T-cell (primary cell): Measurements from ENCODE around the gene MDH1. TPM values are rescaled to one million over a fixed set of nuclear protein-coding genes. Genes with fewer than 3 reads are reported as not detected.
"Not testable (repeated sequence)": the region's sequence is repeated elsewhere in the genome, so short reads cannot be mapped to it uniquely, and the experiment has no call there.

Experiments
- ATAC-seq, 4 experiments: fragments of 200-7000 bp in 3 of 4; fragments of 150-1000 bp in 1 of 4; cut with Tn5 transposase; replicated peaks in 1 of 4; 1 replicate in 3 of 4; 2 replicates in 1 of 4; pipeline ENCODE4 v1.10.0; 2021; ENCODE audit warnings: moderate library complexity in 3 of 4, mild to moderate bottlenecking in 2 of 4, moderate number of reproducible peaks in 1 of 4
- CTCF ChIA-PET, 2 donors: fragments of 300-600 bp; sonication (Branson Sonifier 250); formaldehyde crosslinking; loops; one replicate each; lab custom pipeline; 2022; ENCODE audit warnings: antibody characterized with exemption in 2 of 2; lab: Charles Lee
- POLR2A ChIA-PET, 2 donors: fragments of 300-600 bp; sonication (Branson Sonifier 250); formaldehyde crosslinking; loops; one replicate each; lab custom pipeline; 2022; ENCODE audit warnings: antibody characterized with exemption in 2 of 2; lab: Charles Lee
- DNase-seq, 35 experiments: peaks; one replicate each; pipeline versions ENCODE4 v3.0.0 to v3.0.0-alpha.2; 2013 to 2023
- H3K27ac ChIP-seq: one replicate; pipeline ENCODE4 v1.5.1; 2013; ENCODE audit warnings: low read length
- H3K27me3 ChIP-seq, 2 experiments: replicated peaks in 1 of 2; 1 replicate in 1 of 2; 2 replicates in 1 of 2; pipeline versions ENCODE4 v1.6.1 to v1.7.0; 2013; ENCODE audit warnings: low read length in 1 of 2, mixed read lengths in 1 of 2; ENCODE audit not compliant: control insufficient read depth in 2 of 2, insufficient read depth in 2 of 2; ENCODE audit errors: extremely low read depth in 1 of 2
- H3K36me3 ChIP-seq, 2 donors: 1 replicate in 1 of 2; 2 replicates in 1 of 2; pipeline versions ENCODE4 v1.6.1 to v1.7.0; 2013; ENCODE audit warnings: low read length in 1 of 2; ENCODE audit not compliant: control insufficient read depth in 2 of 2, insufficient read depth in 1 of 2; ENCODE audit errors: extremely low read depth in 1 of 2
- H3K4me1 ChIP-seq, 2 experiments: 1 replicate in 1 of 2; 2 replicates in 1 of 2; pipeline versions ENCODE4 v1.6.1 to v1.7.0; 2013; ENCODE audit warnings: low read length in 2 of 2, mixed read lengths in 1 of 2; ENCODE audit not compliant: insufficient read depth in 2 of 2, control insufficient read depth in 1 of 2; ENCODE audit errors: extremely low read depth in 1 of 2
- H3K4me3 ChIP-seq, 2 donors: 1 replicate in 1 of 2; 2 replicates in 1 of 2; pipeline versions ENCODE4 v1.5.1 to v1.7.0; 2013; ENCODE audit warnings: mild to moderate bottlenecking in 2 of 2, low read length in 1 of 2, moderate library complexity in 1 of 2; ENCODE audit not compliant: control insufficient read depth in 1 of 2; ENCODE audit errors: extremely low read depth in 1 of 2
- H3K9me3 ChIP-seq: 2 replicates; pipeline ENCODE4 v1.7.0; 2013
- H3K27ac Mint-ChIP-seq, 2 donors: one replicate each; pipeline ENCODE4 v1.8.0; 2020 to 2021; ENCODE audit warnings: mild to moderate bottlenecking in 2 of 2, mixed read lengths in 2 of 2
- H3K27me3 Mint-ChIP-seq, 2 donors: one replicate each; pipeline ENCODE4 v1.8.0; 2021 to 2022; ENCODE audit warnings: mixed read lengths in 2 of 2
- H3K36me3 Mint-ChIP-seq: one replicate; pipeline ENCODE4 v1.8.0; 2021; ENCODE audit warnings: mixed read lengths
- H3K4me1 Mint-ChIP-seq, 3 donors: one replicate each; pipeline ENCODE4 v1.8.0; 2020 to 2022; ENCODE audit warnings: mixed read lengths in 3 of 3, mild to moderate bottlenecking in 1 of 3
- H3K4me3 Mint-ChIP-seq, 3 donors: one replicate each; pipeline ENCODE4 v1.8.0; 2020 to 2022; ENCODE audit warnings: mild to moderate bottlenecking in 3 of 3, mixed read lengths in 3 of 3, moderate library complexity in 3 of 3
- H3K9me3 Mint-ChIP-seq, 3 donors: one replicate each; pipeline ENCODE4 v1.8.0; 2020 to 2022; ENCODE audit warnings: mixed read lengths in 3 of 3
- WGBS: methylation state at CpG from one replicate; pipeline ENCODE4 v1.1.5; 2013; ENCODE audit warnings: missing lambda C conversion rate; ENCODE audit not compliant: insufficient coverage; 5-methylcytosine and 5-hydroxymethylcytosine counted together
- total RNA-seq, 35 experiments: library from RNA in 6 of 35; stranded (reverse) in 6 of 35; fragments of 120-200 nt in 1 of 35; gene quantifications; one replicate each; pipeline versions ENCODE4 v1.2.1 to v1.2.4 and lab custom pipeline; 2013 to 2026

MDH1 gene
- total RNA-seq, 5 donors from 2014 or later (not counting 1 experiment from before 2014, with no cell fraction given): 78.9 to 96.3 (median 87.3) TPM

DNA sequence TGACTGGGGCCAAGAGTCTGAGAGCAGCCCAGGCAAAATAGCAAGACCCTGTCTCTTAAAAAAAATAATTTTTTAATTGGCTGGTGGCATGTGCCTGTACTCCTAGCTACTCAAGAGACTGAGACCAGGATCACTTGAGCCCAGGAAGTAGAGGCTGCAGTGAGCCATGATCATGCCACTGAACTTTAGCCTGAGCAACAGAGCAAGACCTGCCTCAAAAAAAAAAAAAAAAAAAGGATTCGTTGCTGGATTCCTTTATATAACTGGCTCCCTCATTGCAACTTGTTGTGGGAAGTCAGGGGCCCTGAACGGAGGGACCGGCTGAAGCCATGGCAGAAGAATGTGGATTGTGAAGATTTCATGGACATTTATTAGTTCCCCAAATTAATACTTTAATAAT, 15.7 kb upstream of the MDH1 start:
- H3K36me3 ChIP-seq, H3K27me3 Mint-ChIP-seq, POLR2A ChIA-PET, ATAC-seq, DNase-seq, H3K4me3 ChIP-seq, H3K4me1 Mint-ChIP-seq, H3K9me3 ChIP-seq, H3K4me3 Mint-ChIP-seq, H3K27ac ChIP-seq, H3K4me1 ChIP-seq, H3K27me3 ChIP-seq, H3K27ac Mint-ChIP-seq: not testable (repeated sequence)
- Mint-ChIP-seq H3K9me3 (peaks cover 14 to 27% (median 19%) of the 10 kb centered on the region in 3 donors), H3K36me3 (peaks cover 33% of the 10 kb centered on the region)
- CTCF ChIA-PET: interaction anchor here in 1 of 2 donors (0.7 kb wide), 1 partner anchor 79 kb away, joined by 3 read pairs; no protein-coding TSS in a partner anchor
- WGBS: no CpG with 5 or more reads among the region's 3 CpGs

- H3K36me3 ChIP-seq, H3K9me3 ChIP-seq, H3K4me3 ChIP-seq, DNase-seq, POLR2A ChIA-PET, H3K27me3 Mint-ChIP-seq, H3K4me1 ChIP-seq, H3K27ac Mint-ChIP-seq, H3K4me3 Mint-ChIP-seq, ATAC-seq, H3K27me3 ChIP-seq, CTCF ChIA-PET, H3K27ac ChIP-seq: not testable (repeated sequence)
- H3K36me3 Mint-ChIP-seq: peaks cover 32% of the 10 kb centered on the region
- WGBS: 91% methylated on average over 2 of the region's 13 CpGs
- peaks cover 8 to 19% (median 14%) of the 10 kb centered on the region in 3 donors for H3K9me3 Mint-ChIP-seq
- peaks cover 3 to 13% (median 8%) of the 10 kb centered on the region in 3 donors for H3K4me1 Mint-ChIP-seq
These were observed 14.9 kb upstream of the MDH1 start for GRCh38 chr2:63573726-63574345.

DNA sequence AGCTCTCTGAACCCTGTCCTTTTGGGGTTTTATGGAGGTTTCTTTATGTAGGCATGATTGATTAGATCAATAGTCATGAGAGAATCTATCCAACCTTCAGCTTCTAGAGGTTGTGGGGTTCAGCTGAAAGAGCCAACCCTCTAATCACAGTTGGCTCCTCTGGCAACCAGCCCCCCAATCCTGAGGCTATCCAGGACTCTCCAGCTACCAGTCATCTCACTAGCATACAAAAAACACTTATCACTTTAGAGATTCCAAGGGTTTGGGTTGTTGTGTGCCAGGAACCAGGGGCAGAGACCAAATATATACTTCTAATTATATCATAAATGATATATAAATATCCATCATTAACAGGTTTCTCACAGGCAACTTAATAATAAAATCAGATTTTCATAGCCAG, 12.2 kb upstream of the MDH1 start:
- ATAC-seq: no peak
- Histone ChIP-seq H3K4me1 (no peaks in the 10 kb centered on the region), H3K36me3 (no peaks in the 10 kb centered on the region), H3K27ac (no peak overlapping the region), H3K27me3 (no peaks in the 10 kb centered on the region), H3K9me3 (no peaks in the 10 kb centered on the region), H3K4me3 (no peak overlapping the region)
- Mint-ChIP-seq H3K36me3 (peaks cover 17% of the 10 kb centered on the region), H3K27me3 (no peaks in the 10 kb centered on the region), H3K4me1 (peaks cover 5 to 13% (median 9%) of the 10 kb centered on the region in 3 donors), H3K4me3 (no peak overlapping the region), H3K27ac (no peak overlapping the region), H3K9me3 (peaks cover 3 to 8% (median 7%) of the 10 kb centered on the region in 3 donors)
- no peak for DNase-seq
- CTCF ChIA-PET: interaction anchor here in 1 of 2 donors (0.6 kb wide), 1 partner anchor 292 kb away, joined by 5 read pairs; no protein-coding TSS in a partner anchor
- POLR2A ChIA-PET: no interaction called here

GRCh38 chr2:63578767-63579166, 10.0 kb upstream of the MDH1 start:
- ATAC-seq: no peak
- peaks cover 9 to 13% (median 13%) of the 10 kb centered on the region in 3 donors for H3K4me1 Mint-ChIP-seq
- CTCF ChIA-PET: no interaction called here
- H3K36me3 ChIP-seq: no peaks in the 10 kb centered on the region
- no peaks in the 10 kb centered on the region for H3K27me3 Mint-ChIP-seq
- H3K9me3 ChIP-seq: no peaks in the 10 kb centered on the region
- H3K9me3 Mint-ChIP-seq: peaks cover 3 to 5% (median 5%) of the 10 kb centered on the region in 3 donors
- H3K27ac ChIP-seq: no peak overlapping the region
- no peak overlapping the region for H3K4me3 Mint-ChIP-seq
- DNase-seq: no peak
- H3K36me3 Mint-ChIP-seq: peaks cover 8% of the 10 kb centered on the region
- WGBS: no CpG with 5 or more reads among the region's 3 CpGs
- H3K4me3 ChIP-seq: no peak overlapping the region
- H3K4me1 ChIP-seq: no peaks in the 10 kb centered on the region
- H3K27ac Mint-ChIP-seq: no peak overlapping the region
- no peaks in the 10 kb centered on the region for H3K27me3 ChIP-seq
- POLR2A ChIA-PET: no interaction called here

GRCh38 chr2:63580651-63581297, 8.0 kb upstream of the MDH1 start:
- H3K27me3 Mint-ChIP-seq: no peaks in the 10 kb centered on the region
- Histone ChIP-seq H3K27ac (no peak overlapping the region), H3K4me3 (no peak overlapping the region), H3K4me1 (no peaks in the 10 kb centered on the region), H3K9me3 (no peaks in the 10 kb centered on the region), H3K27me3 (no peaks in the 10 kb centered on the region), H3K36me3 (no peaks in the 10 kb centered on the region)
- DNase-seq (no peak), ATAC-seq (no peak)
- no peak overlapping the region for H3K4me3 Mint-ChIP-seq
- WGBS: no CpG with 5 or more reads among the region's 4 CpGs
- no peak overlapping the region for H3K27ac Mint-ChIP-seq
- H3K4me1 Mint-ChIP-seq: peaks cover 9 to 13% (median 13%) of the 10 kb centered on the region in 3 donors
- no peaks in the 10 kb centered on the region for H3K9me3 Mint-ChIP-seq
- CTCF ChIA-PET: interaction anchor here in 1 of 2 donors (0.5 kb wide), 1 partner anchor 280 kb away, joined by 4 read pairs; no protein-coding TSS in a partner anchor
- POLR2A ChIA-PET: interaction anchor here in 1 of 2 donors (0.6 kb wide), 1 partner anchor 624 kb away, joined by 4 read pairs; no protein-coding TSS in a partner anchor
- H3K36me3 Mint-ChIP-seq: peaks cover 3% of the 10 kb centered on the region

- 100% methylated on average over 2 of the region's 5 CpGs for WGBS
- H3K36me3 ChIP-seq: no peaks in the 10 kb centered on the region
- H3K9me3 Mint-ChIP-seq: no peaks in the 10 kb centered on the region
- ChIA-PET POLR2A (no interaction called here), CTCF (interaction anchor here in 1 of 2 donors (0.5 kb wide), 1 partner anchor 279 kb away, joined by 4 read pairs; no protein-coding TSS in a partner anchor)
- no peak overlapping the region for H3K27ac ChIP-seq
- no peaks in the 10 kb centered on the region for H3K27me3 ChIP-seq
- H3K4me1 ChIP-seq: peaks cover 0 to under 1% of the 10 kb centered on the region in 2 experiments
- no peak overlapping the region for H3K4me3 Mint-ChIP-seq
- peaks cover 7 to 16% (median 12%) of the 10 kb centered on the region in 3 donors for H3K4me1 Mint-ChIP-seq
- H3K9me3 ChIP-seq: no peaks in the 10 kb centered on the region
- H3K4me3 ChIP-seq: no peak overlapping the region
- H3K36me3 Mint-ChIP-seq: peaks cover 3% of the 10 kb centered on the region
- H3K27ac Mint-ChIP-seq: no peak overlapping the region
- no peaks in the 10 kb centered on the region for H3K27me3 Mint-ChIP-seq
- DNase-seq: no peak
- no peak for ATAC-seq
These were observed 7.3 kb upstream of the MDH1 start for GRCh38 chr2:63581298-63581961.
